ENCODE results near the gene ALK. TPM values are rescaled to one million over a fixed set of nuclear protein-coding genes. Genes with fewer than 3 reads are reported as not detected.

Gene ALK
- total and polyA plus RNA-seq, 2 experiments from 2014 or later = 0.35 TPM; not detected in 1

DNA sequence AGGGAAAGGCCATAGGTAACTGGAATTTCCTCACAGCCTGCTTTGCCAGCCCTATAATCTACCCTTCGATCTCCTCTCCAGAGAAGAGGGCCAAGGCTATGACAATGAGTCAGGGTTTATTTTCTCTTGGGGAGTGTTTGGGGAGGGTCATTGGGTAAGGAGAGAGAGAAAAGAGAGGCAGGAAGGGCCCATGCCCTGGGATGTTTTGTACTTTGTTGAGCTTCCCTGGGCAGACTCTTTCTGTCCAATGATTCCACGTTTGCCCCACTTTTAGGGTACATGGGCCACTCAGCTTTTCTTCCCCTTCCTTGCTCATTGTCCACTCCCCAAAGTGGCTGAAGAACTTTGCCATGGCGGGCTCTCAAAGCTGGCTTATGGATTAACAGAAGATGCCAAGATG lies 224.2 kb downstream of the ALK start:
- ATAC-seq (no peak), DNase-seq (ENCODE audit: low spot score) (no peak)
- peaks cover 12% of the 10 kb centered on the region for H3K9me3 Mint-ChIP-seq
- H3K27ac ChIP-seq (ENCODE audit: low read depth) = no peak overlapping the region
- no peak overlapping the region for H3K4me2 ChIP-seq
- H2AFZ ChIP-seq = no peak overlapping the region
- peaks cover 18% of the 10 kb centered on the region; the same call in 1 of the 2 replicates for H3K9me2 ChIP-seq (ENCODE audit: insufficient read depth)
- no peaks in the 10 kb centered on the region for H4K20me1 ChIP-seq (replicated peaks; ENCODE audit: insufficient read depth)
- H3K4me1 Mint-ChIP-seq = peaks cover 5% of the 10 kb centered on the region
- no peak overlapping the region for H3K4me3 Mint-ChIP-seq
- no peaks in the 10 kb centered on the region for H3K36me3 Mint-ChIP-seq (ENCODE audit: low read depth)
- peaks cover 2% of the 10 kb centered on the region for H3K27me3 Mint-ChIP-seq (ENCODE audit: insufficient read depth, low read depth, poor library complexity)
- no peaks in the 10 kb centered on the region for H3K27me3 ChIP-seq (ENCODE audit: insufficient read depth)
- H3K27ac Mint-ChIP-seq = no peak overlapping the region
- no peaks in the 10 kb centered on the region for H3K36me3 ChIP-seq (ENCODE audit: insufficient read depth)
- H3K79me2 ChIP-seq (replicated peaks; ENCODE audit: insufficient read depth) = no peaks in the 10 kb centered on the region
- no peak overlapping the region for H3K4me3 ChIP-seq
- 0 out of 2 replicates have a peak, but pooled peaks cover 3% of the 10 kb centered on the region for H3K4me1 ChIP-seq (ENCODE audit: insufficient read depth)
- no peaks in the 10 kb centered on the region for H3F3A ChIP-seq (replicated peaks; ENCODE audit: low read depth)
- TF ChIP-seq, protein P1, sequence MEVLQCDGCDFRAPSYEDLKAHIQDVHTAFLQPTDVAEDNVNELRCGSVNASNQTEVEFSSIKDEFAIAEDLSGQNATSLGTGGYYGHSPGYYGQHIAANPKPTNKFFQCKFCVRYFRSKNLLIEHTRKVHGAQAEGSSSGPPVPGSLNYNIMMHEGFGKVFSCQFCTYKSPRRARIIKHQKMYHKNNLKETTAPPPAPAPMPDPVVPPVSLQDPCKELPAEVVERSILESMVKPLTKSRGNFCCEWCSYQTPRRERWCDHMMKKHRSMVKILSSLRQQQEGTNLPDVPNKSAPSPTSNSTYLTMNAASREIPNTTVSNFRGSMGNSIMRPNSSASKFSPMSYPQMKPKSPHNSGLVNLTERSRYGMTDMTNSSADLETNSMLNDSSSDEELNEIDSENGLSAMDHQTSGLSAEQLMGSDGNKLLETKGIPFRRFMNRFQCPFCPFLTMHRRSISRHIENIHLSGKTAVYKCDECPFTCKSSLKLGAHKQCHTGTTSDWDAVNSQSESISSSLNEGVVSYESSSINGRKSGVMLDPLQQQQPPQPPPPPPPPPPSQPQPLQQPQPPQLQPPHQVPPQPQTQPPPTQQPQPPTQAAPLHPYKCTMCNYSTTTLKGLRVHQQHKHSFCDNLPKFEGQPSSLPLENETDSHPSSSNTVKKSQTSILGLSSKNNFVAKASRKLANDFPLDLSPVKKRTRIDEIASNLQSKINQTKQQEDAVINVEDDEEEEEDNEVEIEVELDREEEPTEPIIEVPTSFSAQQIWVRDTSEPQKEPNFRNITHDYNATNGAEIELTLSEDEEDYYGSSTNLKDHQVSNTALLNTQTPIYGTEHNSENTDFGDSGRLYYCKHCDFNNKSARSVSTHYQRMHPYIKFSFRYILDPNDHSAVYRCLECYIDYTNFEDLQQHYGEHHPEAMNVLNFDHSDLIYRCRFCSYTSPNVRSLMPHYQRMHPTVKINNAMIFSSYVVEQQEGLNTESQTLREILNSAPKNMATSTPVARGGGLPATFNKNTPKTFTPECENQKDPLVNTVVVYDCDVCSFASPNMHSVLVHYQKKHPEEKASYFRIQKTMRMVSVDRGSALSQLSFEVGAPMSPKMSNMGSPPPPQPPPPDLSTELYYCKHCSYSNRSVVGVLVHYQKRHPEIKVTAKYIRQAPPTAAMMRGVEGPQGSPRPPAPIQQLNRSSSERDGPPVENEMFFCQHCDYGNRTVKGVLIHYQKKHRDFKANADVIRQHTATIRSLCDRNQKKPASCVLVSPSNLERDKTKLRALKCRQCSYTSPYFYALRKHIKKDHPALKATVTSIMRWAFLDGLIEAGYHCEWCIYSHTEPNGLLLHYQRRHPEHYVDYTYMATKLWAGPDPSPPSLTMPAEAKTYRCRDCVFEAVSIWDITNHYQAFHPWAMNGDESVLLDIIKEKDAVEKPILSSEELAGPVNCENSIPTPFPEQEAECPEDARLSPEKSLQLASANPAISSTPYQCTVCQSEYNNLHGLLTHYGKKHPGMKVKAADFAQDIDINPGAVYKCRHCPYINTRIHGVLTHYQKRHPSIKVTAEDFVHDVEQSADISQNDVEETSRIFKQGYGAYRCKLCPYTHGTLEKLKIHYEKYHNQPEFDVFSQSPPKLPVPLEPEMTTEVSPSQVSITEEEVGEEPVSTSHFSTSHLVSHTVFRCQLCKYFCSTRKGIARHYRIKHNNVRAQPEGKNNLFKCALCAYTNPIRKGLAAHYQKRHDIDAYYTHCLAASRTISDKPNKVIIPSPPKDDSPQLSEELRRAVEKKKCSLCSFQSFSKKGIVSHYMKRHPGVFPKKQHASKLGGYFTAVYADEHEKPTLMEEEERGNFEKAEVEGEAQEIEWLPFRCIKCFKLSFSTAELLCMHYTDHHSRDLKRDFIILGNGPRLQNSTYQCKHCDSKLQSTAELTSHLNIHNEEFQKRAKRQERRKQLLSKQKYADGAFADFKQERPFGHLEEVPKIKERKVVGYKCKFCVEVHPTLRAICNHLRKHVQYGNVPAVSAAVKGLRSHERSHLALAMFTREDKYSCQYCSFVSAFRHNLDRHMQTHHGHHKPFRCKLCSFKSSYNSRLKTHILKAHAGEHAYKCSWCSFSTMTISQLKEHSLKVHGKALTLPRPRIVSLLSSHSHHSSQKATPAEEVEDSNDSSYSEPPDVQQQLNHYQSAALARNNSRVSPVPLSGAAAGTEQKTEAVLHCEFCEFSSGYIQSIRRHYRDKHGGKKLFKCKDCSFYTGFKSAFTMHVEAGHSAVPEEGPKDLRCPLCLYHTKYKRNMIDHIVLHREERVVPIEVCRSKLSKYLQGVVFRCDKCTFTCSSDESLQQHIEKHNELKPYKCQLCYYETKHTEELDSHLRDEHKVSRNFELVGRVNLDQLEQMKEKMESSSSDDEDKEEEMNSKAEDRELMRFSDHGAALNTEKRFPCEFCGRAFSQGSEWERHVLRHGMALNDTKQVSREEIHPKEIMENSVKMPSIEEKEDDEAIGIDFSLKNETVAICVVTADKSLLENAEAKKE (CRISPR knock-in tag; IDR thresholded peaks at IDR 0.05) = no peak
- no peak for TF ChIP-seq ZNF331 (CRISPR knock-in tag; IDR thresholded peaks at IDR 0.05; ENCODE audit: low read depth)
- TF ChIP-seq CREB1 (CRISPR knock-in tag; IDR thresholded peaks at IDR 0.05; ENCODE audit: low read depth) = no peak
- no peak for TF ChIP-seq EZH2phosphoT487 (IDR thresholded peaks at IDR 0.05; ENCODE audit: unreplicated experiment)
- no peak for TF ChIP-seq EZH2 (IDR thresholded peaks at IDR 0.05; ENCODE audit: low read depth, unreplicated experiment)
- no peak for TF ChIP-seq NANOG (IDR thresholded peaks at IDR 0.05; ENCODE audit: borderline replicate concordance)
- TF ChIP-seq POLR2AphosphoS5 (IDR thresholded peaks at IDR 0.05; ENCODE audit: low read depth) = no peak
- TF ChIP-seq, protein P2, sequence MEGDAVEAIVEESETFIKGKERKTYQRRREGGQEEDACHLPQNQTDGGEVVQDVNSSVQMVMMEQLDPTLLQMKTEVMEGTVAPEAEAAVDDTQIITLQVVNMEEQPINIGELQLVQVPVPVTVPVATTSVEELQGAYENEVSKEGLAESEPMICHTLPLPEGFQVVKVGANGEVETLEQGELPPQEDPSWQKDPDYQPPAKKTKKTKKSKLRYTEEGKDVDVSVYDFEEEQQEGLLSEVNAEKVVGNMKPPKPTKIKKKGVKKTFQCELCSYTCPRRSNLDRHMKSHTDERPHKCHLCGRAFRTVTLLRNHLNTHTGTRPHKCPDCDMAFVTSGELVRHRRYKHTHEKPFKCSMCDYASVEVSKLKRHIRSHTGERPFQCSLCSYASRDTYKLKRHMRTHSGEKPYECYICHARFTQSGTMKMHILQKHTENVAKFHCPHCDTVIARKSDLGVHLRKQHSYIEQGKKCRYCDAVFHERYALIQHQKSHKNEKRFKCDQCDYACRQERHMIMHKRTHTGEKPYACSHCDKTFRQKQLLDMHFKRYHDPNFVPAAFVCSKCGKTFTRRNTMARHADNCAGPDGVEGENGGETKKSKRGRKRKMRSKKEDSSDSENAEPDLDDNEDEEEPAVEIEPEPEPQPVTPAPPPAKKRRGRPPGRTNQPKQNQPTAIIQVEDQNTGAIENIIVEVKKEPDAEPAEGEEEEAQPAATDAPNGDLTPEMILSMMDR (conservative IDR thresholded peaks at IDR 0.05; ENCODE audit: low read depth in 2 of 2) = no peak
